GM18909 (cell line): Measurements from ENCODE around the gene UST.
"Not testable (repeated sequence)": the region's sequence is repeated elsewhere in the genome, so short reads cannot be mapped to it uniquely, and the experiment has no call there.

ENCODE experiments used
- ATAC-seq: cut with Tn5 transposase; IDR thresholded peaks from one replicate; pipeline ENCODE4 v1.9.1; 2021; ENCODE audit warnings: mild to moderate bottlenecking; ENCODE audit not compliant: unreplicated experiment, poor library complexity

UST gene

GRCh38 chr6:148855744-148856143, 108.9 kb downstream of the UST start:
- ATAC-seq, result no peak

- no peak for ATAC-seq
These were observed 111.1 kb downstream of the UST start for GRCh38 chr6:148857798-148858390.

GRCh38 chr6:148864132-148864531, 117.3 kb downstream of the UST start:
- not testable (repeated sequence) for ATAC-seq

GRCh38 chr6:148864941-148865340, 118.1 kb downstream of the UST start:
- ATAC-seq, result no peak

GRCh38 chr6:148866657-148867268, 119.9 kb downstream of the UST start:
- ATAC-seq, result peak; percentile 90

DNA sequence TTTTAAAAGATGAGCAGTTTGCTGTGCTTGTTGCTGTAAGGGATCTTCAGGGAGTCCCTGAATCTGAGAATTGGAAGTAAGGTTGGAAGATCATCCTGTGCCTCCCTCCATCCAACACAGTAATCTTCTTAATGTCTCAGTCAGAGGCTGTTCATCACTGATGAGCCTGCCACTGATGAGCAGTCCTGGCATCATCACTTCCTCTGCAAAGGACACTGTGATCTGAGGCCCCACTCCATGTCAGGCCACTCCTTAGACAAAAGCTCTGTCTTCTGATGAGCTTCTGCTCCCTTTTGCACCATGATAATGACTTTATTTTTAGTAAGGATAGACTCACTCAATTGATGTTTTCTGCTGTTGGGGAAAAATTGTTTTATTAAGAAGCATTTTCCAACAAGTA, 121.0 kb downstream of the UST start:
- no peak for ATAC-seq

DNA sequence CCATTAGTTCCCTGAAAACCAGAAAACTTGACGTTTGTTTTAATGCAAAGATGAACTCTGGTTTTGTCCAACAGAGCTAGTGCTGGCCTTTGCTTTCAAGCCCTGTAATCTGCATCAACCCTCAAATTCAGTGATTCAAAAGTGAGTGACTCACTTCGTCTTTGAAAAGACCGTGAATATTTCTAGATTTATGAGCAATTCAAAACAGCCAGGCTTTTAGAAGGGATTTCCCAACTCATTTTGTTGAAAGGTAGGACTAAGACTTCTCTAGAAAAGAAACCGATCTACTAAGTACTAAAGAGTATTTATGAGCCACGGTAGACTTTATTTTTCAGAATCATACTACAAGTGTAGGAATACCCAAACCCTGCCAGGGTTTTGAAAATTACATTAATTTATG, 121.5 kb downstream of the UST start:
- ATAC-seq, result no peak

DNA sequence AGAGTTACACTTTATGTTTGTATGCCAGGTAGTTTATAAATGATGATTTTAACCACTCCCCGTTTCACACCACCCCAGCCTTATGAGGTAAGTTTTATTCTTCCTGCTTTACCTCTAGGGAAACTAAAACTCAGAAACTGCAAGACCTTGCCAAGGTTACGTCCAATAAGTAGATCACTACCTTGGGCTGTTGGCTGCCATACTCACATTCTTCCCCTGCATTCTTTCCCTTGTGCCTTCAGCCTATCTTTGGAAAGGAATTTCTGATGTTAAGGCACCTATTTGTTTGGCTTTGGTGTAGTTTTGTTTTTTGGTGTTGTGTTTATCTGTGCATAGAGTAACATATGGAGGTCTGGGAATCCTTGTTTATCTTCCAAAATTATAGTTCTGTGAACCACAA, 122.1 kb downstream of the UST start:
- ATAC-seq, result no peak

DNA sequence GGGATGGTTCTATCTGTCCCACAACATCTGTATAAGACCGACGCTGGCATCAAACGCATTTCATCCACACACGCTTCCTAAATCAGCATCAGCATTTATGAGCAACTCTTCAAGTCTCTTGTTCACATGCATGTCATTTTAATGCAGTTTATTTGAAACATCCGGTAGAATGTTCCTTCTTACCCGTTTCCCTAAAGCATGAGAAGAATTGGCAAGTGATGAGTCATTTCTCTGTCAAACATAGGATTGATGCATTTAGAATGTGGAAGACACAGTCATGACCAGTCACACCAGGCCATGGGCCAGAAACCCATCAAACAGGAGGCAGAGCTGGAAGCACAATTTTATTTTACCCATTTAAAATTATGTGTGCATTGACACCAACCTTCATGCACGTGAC, 122.8 kb downstream of the UST start:
- ATAC-seq, result no peak

DNA sequence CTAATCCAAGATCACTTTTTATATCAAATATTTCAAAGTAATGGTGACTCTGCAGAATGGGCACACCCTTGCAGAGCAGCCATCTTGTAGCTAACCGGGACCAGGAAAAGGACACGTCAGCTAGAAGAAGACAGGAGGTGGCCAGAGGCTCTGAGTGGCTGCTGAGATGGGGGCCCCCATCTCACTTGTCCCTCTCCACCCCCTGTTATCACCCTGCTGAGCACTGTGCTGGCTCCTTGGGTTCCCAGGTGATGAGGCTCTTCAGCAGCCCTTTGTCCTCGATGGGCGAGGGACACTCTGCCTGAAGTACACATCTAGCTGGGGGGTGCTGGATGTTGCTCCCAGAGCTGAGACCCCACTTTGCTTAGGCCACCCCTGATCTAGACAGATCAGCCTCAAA, 126.3 kb downstream of the UST start:
- ATAC-seq, result no peak

DNA sequence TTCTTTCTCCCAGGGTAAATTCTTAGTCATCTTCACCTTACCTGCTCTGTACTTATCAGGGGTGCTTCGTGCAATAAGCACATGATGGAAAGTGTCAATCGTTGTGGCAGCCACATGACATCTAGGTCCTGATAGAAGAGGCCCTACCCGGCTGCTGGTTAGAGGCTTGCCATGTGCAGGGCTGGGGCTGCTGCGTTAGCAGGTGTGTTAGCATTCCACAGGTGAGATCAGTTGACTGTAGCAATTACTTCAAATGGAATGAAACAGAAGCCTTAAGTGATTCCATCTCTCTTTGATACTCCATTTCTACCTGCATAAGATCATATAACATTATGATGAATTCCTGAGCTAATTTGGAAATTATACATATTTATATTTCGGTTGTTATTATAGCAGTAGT, 127.0 kb downstream of the UST start:
- no peak for ATAC-seq

DNA sequence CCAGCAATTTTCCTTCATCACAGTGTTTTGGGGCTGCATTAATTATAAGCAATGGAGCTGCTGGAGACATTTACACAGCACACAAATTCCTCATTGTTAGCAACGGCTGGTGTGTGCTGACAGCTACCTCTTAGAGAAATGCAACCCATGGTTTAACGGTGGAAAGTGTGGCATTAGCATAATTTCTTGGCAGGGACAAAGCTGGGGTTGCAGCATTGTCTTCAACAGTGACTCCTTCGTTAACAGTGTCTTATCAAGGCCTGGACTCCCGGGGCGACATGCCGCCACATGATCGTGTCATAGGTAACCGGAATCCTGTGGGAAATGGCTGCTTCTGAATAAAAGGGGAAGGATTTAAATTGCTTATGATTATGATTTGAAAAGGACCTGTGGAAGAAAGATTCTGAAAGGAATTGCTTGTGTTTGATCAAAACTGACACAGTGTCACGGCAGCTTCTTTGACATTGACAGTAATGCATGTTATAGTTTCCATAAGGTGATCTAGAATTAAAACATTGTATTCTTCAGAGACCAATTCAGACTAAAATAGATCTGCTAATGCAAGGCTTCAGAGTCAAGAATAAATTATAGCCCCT, 128.0 kb downstream of the UST start:
- ATAC-seq, result no peak

DNA sequence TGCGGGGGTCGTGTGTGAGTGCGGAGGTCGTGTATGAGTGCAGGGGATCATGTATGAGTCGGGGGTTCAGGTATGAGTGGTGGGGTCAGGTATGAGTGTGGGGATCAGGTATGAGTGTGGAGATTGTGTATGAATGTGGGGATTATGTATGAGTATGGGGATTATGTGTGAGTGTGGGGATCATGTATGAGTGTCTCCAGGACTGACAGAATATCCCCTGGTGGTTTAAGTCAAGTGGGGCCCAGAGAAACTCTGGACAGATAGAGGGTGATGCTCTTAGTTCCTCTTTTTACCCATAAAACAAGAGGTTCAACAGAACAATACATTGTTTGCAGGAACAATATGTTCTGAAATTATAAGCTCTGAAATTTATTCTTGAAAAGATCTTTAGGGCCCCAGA, 131.9 kb downstream of the UST start:
- ATAC-seq, result no peak

DNA sequence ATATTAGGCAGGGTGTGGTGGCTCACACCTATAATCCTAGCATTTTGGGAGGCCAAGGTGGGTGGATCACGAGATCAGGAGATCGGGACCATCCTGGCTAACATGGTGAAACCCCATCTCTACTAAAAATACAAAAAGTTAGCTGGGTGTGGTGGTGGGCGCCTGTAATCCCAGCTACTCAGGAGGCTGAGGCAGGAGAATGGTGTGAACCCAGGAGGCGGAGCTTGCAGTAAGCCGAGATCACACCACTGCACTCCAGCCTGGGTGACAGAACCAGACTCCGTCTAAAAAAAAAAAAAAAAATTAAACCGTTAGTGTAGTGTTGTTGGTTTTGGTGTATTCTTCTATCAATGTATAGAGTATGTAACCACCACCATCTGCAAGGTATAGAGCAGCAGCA, 133.9 kb downstream of the UST start:
- not testable (repeated sequence) for ATAC-seq

GRCh38 chr6:148881593-148882311, 134.9 kb downstream of the UST start:
- ATAC-seq, result no peak

DNA sequence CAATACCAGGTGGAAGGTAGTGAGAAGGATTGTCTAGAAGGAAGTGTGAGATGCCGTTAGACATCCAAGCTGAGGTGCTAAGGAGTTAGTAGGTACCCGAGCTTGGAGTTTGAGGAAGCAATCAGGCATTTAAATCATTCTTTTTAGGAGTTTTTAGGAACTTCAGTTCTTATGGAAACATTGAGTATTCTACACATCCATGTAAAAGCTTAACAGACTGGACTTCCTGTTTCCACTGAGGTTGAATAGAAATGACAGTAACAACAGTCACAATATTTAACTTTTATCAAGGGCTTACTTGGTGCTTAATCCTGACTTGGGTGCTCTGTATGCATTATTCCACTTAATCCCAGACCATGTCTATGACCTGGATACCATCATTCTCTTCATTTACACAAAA, 136.4 kb downstream of the UST start:
- no peak for ATAC-seq

DNA sequence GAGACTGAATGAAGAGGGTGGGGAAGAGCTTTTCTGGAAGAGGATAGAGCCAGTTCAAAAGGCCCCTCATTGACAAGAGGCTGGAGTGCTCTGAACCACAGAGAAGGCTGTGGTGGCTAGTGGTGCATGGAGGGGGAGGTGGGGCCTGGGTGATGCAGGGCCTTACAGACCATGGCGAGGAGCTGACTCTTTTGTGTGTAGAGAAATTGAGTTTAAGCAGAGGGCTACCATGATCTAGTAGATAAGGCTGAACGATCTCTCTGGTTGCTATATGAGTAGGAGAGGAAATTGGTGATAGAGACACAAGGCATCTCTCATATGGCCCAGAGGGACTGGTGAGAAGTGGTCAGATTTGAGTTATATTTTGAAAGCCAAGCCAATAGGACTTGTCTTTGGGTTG, 137.6 kb downstream of the UST start:
- ATAC-seq, result no peak

DNA sequence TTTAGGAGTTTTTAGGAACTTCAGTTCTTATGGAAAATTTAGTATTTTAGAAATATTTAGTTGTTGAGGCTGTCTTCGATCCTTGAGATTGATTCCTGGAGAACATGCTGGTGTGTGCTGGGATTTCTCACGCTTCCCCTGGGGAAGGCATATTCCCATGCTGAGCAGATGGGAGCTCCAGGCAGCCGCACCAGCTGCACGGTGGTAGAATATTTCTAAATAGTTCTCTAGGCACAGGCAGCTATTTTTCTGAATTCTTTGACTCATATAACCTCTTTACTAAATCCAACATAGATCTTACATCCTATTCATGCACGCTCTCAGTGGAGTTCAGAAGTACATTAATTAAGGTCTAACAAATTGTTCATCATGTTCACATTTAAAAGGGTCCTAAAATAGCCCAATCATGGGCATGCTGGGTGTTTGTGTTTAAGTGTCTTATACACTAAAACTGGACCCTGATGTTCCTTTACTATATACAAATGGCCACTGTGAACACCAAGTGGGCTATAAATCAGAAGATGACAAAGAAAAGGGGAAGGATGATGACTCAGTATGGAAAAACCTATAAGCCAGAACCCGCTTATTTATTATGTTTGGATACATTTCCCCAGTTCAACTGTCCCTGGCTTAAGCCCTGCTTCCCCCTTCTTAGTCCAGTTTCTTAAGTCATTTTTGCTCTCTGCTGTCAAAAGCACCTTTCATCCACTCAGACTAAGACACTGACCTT, 138.5 kb downstream of the UST start:
- ATAC-seq, result no peak

GRCh38 chr6:148885925-148886845, 139.4 kb downstream of the UST start:
- ATAC-seq, result no peak

- ATAC-seq, result no peak
These were observed 140.4 kb downstream of the UST start for GRCh38 chr6:148887181-148887580.
